Measurements from ENCODE around the gene NEDD4L.

Gene NEDD4L

GRCh38 chr18:58403799-58404455, 359.9 kb downstream of the NEDD4L start:
- no peak overlapping the region for H3K4me3 Mint-ChIP-seq
- no peaks in the 10 kb centered on the region for H3K36me3 Mint-ChIP-seq (ENCODE audit: low read depth)
- H3K27me3 Mint-ChIP-seq (ENCODE audit: low read depth) = no peaks in the 10 kb centered on the region
- no peak for DNase-seq (ENCODE audit: low spot score)
- peaks cover 5% of the 10 kb centered on the region for H3K4me1 Mint-ChIP-seq (ENCODE audit: low read depth)
- no peak overlapping the region for H3K27ac Mint-ChIP-seq
- no peaks in the 10 kb centered on the region for H3K9me3 Mint-ChIP-seq

- Mint-ChIP-seq H3K27ac (no peak overlapping the region), H3K27me3 (ENCODE audit: low read depth) (no peaks in the 10 kb centered on the region), H3K36me3 (ENCODE audit: low read depth) (no peaks in the 10 kb centered on the region), H3K9me3 (no peaks in the 10 kb centered on the region), H3K4me1 (ENCODE audit: low read depth) (peaks cover 3% of the 10 kb centered on the region), H3K4me3 (no peak overlapping the region)
- no peak for DNase-seq (ENCODE audit: low spot score)
These were observed 361.3 kb downstream of the NEDD4L start for GRCh38 chr18:58405107-58405898.

- H3K27me3 Mint-ChIP-seq (ENCODE audit: low read depth) = no peaks in the 10 kb centered on the region
- no peaks in the 10 kb centered on the region for H3K36me3 Mint-ChIP-seq (ENCODE audit: low read depth)
These were observed 363.2 kb downstream of the NEDD4L start for GRCh38 chr18:58407263-58407648.

DNA sequence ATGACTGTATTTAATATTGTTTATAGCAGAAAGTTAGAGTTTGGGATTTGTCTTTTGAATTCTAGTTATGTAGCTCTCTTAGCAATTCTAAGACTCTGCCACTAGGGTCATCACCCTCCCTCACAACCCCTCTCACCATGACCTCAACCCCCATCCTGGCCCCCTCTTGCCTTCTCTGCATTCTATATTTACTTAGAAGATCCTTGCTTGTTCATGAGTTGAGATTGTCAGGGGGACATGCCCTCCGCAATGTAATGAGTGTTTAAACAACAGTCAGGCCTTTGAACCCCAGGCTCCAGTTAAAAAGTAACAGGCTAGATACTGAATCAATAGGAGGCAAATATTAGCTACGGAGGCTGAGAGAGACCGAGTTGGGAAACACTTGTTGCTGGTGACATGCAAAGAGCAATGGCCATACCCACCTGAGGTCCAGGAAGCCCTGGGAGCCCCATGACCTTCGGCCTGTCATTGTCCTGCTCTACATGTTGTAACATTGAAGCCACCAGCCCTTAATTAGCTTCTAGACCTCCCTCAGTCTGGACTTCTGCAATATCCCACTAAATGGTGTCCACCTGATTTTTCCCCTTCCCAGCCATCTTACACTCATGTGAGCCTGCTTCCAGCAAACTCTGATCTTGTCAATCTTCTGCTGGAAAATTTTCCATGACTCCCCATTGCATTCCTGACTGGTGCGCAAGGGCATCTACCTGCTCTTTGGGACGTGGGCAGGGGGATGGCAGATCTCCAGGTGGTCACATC, 363.8 kb downstream of the NEDD4L start:
- Mint-ChIP-seq H3K4me1 (ENCODE audit: low read depth) (no peaks in the 10 kb centered on the region), H3K27ac (no peak overlapping the region), H3K9me3 (no peaks in the 10 kb centered on the region), H3K27me3 (ENCODE audit: low read depth) (no peaks in the 10 kb centered on the region), H3K4me3 (no peak overlapping the region), H3K36me3 (ENCODE audit: low read depth) (no peaks in the 10 kb centered on the region)
- DNase-seq (ENCODE audit: low spot score) = no peak

More at GRCh38 chr18:58407263-58407648, 363.2 kb downstream of the NEDD4L start:
- no peak for DNase-seq (ENCODE audit: low spot score)
- no peak overlapping the region for H3K27ac Mint-ChIP-seq
- H3K4me1 Mint-ChIP-seq (ENCODE audit: low read depth) = no peaks in the 10 kb centered on the region
- H3K4me3 Mint-ChIP-seq = no peak overlapping the region
- no peaks in the 10 kb centered on the region for H3K9me3 Mint-ChIP-seq

DNA sequence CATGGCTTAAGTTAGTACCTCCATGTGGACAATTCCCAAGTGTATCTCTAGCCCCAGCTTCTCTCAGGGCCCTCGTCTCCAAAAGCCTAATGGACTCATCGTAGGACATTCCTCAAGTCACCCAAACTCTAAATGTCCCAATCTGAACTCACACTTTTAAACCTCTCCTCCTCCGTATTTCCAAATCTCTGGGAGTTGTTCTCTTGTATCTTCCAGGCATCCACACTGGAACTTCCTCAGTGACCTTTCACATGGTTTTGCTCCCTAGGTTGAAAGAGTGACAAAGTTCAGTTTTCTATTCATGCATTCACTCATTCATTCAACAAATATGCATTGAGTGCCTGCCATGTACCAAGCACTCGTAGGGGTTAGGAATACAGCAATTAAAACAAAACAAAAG, 364.6 kb downstream of the NEDD4L start:
- no peak for DNase-seq (ENCODE audit: low spot score)
- no peaks in the 10 kb centered on the region for H3K9me3 Mint-ChIP-seq
- no peaks in the 10 kb centered on the region for H3K27me3 Mint-ChIP-seq (ENCODE audit: low read depth)
- H3K36me3 Mint-ChIP-seq (ENCODE audit: low read depth) = no peaks in the 10 kb centered on the region
- no peaks in the 10 kb centered on the region for H3K4me1 Mint-ChIP-seq (ENCODE audit: low read depth)
- H3K4me3 Mint-ChIP-seq = no peak overlapping the region
- no peak overlapping the region for H3K27ac Mint-ChIP-seq

DNA sequence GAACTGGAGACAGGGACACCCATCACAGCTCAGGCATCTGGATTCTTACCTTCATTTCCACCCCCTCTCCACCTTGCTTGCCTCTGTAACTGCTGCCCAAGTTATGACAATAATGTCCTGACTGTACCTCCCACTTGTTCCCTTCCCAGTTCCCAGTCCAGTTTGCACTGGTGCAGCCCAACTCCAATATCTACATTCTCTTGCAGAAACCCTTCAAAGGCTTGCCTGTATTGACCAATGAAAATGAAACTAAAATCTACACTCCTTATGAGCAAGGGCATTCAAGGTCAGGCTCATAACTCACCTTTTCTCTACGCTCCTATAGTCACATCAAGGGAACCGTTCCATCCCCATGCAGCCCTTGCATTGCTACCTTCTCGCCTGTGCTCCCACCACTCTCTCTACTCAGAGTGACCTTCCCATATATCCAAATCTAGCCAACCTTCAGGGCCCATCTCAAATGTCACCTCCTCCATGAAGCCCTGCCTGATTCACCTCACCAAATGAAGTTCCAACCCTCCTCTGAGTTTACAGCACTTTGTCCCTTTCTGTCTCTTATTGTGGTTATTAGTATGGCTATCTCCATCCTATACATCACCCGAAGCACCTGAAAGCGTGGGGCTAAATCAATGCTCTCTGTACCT, 365.9 kb downstream of the NEDD4L start:
- Mint-ChIP-seq H3K4me3 (no peak overlapping the region), H3K9me3 (no peaks in the 10 kb centered on the region), H3K27me3 (ENCODE audit: low read depth) (peaks cover 3% of the 10 kb centered on the region), H3K27ac (no peak overlapping the region), H3K4me1 (ENCODE audit: low read depth) (no peaks in the 10 kb centered on the region), H3K36me3 (ENCODE audit: low read depth) (no peaks in the 10 kb centered on the region)
- no peak for DNase-seq (ENCODE audit: low spot score)

GRCh38 chr18:58411323-58411722, 367.3 kb downstream of the NEDD4L start:
- Mint-ChIP-seq H3K4me3 (no peak overlapping the region), H3K36me3 (ENCODE audit: low read depth) (no peaks in the 10 kb centered on the region), H3K4me1 (ENCODE audit: low read depth) (no peaks in the 10 kb centered on the region), H3K27me3 (ENCODE audit: low read depth) (peaks cover 3% of the 10 kb centered on the region), H3K27ac (no peak overlapping the region), H3K9me3 (no peaks in the 10 kb centered on the region)
- DNase-seq (ENCODE audit: low spot score) = no peak

DNA sequence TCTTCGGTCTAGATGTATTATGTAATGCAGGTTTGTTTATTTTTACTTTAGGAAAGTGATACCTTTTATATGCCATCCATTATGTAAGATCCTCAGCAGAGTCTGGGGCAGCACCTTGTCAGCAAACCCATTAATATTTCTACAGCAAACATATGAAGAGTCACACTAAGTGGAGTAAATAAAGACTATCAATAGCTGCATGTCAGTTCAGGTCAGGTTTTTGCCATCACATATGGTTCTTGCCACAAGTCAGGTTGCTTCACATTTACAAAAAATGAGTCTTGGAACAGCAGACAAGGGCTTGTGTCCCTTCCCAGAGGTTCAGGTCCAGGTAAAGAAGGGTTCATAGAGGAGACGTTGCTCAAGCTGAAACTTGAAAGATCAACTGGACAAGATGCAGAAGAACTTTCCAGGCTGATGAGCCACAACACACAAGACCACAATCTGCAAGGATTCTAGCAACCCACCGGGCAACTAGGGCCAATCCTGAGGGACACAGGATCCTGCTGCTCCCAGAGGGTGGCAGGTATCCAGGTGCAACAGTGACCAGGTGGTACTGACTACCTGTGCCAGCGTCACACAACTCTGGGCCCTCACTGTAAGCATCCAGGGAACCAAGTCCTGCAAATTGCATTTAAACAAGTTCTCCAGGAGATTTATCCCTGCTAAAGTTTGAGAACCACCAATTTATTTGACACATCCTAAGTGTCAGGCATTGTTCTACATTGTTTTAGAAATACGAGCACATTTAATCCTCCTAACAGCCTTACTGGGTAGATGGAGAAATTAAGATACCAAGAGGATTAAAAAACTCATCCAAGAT, 369.0 kb downstream of the NEDD4L start:
- no peak overlapping the region for H3K4me3 Mint-ChIP-seq
- H3K36me3 Mint-ChIP-seq (ENCODE audit: low read depth) = no peaks in the 10 kb centered on the region
- H3K9me3 Mint-ChIP-seq = no peaks in the 10 kb centered on the region
- DNase-seq (ENCODE audit: low spot score) = no peak
- peaks cover 3% of the 10 kb centered on the region for H3K27me3 Mint-ChIP-seq (ENCODE audit: low read depth)
- H3K27ac Mint-ChIP-seq = no peak overlapping the region
- H3K4me1 Mint-ChIP-seq (ENCODE audit: low read depth) = no peaks in the 10 kb centered on the region

- Mint-ChIP-seq H3K27me3 (ENCODE audit: low read depth) (peaks cover 3% of the 10 kb centered on the region), H3K4me1 (ENCODE audit: low read depth) (no peaks in the 10 kb centered on the region), H3K27ac (no peak overlapping the region), H3K36me3 (ENCODE audit: low read depth) (no peaks in the 10 kb centered on the region), H3K9me3 (no peaks in the 10 kb centered on the region), H3K4me3 (no peak overlapping the region)
- DNase-seq (ENCODE audit: low spot score) = no peak
These were observed 369.9 kb downstream of the NEDD4L start for GRCh38 chr18:58413667-58414628.

GRCh38 chr18:58416014-58416703, 372.1 kb downstream of the NEDD4L start:
- H3K9me3 Mint-ChIP-seq = no peaks in the 10 kb centered on the region
- DNase-seq (ENCODE audit: low spot score) = no peak
- H3K4me1 Mint-ChIP-seq (ENCODE audit: low read depth) = no peaks in the 10 kb centered on the region
- no peaks in the 10 kb centered on the region for H3K36me3 Mint-ChIP-seq (ENCODE audit: low read depth)
- no peak overlapping the region for H3K4me3 Mint-ChIP-seq
- H3K27me3 Mint-ChIP-seq (ENCODE audit: low read depth) = peaks cover 3% of the 10 kb centered on the region
- no peak overlapping the region for H3K27ac Mint-ChIP-seq

DNA sequence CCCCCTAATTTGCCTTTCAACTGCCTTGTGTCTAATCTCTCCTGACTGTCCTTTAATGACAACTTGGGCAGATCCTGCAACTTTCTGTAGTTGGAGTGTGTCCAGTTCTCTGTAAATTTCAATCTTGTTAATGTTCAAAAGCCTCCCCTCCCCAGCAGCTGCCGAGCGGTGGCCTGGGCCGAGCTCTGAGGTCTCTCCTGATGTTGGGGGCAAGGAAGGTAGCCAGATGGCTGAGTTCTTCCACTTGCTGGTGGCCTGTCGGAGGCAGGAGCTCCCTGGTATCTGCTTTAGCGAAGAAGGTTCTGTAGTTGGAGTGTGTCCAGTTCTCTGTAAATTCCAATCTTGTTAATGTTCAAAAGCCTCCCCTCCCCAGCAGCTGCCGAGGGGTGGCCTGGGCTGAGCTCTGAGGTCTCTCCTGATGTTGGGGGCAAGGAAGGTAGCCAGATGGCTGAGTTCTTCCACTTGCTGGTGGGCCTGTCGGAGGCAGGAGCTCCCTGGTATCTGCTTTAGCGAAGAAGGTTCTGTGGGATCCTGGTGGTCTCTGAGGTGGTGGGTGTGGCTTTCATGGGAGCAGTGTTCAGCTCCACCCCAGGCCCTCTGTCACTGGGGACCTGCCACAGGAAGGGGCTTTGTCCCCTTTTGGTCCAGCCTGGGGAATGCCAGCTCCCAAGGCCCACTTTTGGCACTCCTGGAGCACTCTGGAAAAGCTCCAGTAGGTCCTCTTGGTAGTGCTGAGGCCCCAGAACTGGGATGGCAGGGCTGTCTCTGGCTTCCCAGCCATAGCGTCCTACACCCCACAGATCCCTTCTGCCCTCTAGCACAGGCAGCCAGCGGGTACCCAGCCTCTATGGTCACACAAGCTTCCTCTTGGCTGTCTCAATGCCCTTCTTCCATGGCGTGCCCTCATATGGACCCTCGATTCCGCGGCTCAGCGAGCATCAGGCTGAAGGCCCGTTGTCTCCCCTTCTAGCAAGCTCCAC, 373.0 kb downstream of the NEDD4L start:
- Mint-ChIP-seq H3K27me3 (ENCODE audit: low read depth) (peaks cover 3% of the 10 kb centered on the region), H3K27ac (no peak overlapping the region), H3K4me1 (ENCODE audit: low read depth) (no peaks in the 10 kb centered on the region), H3K36me3 (ENCODE audit: low read depth) (no peaks in the 10 kb centered on the region), H3K4me3 (no peak overlapping the region), H3K9me3 (no peaks in the 10 kb centered on the region)
- no peak for DNase-seq (ENCODE audit: low spot score)
